SK-N-SH (cell line): ENCODE data around the gene TMEM97. TPM values are rescaled to one million over a fixed set of nuclear protein-coding genes. Genes with fewer than 3 reads are reported as not detected.

Experiments
- CTCF ChIA-PET: fragments of 300-600, 350-600 bp; formaldehyde crosslinking; extraction: SDS; loops from one replicate; lab custom pipeline; 2021; lab: Yijun Ruan, JAX
- POLR2A ChIA-PET: fragments of 350-600 bp; sonication (Branson Sonifier 250); formaldehyde crosslinking; extraction: SDS; loops from one replicate; lab custom pipeline; 2020; ENCODE audit warnings: antibody characterized with exemption, inconsistent platforms; lab: Yijun Ruan, JAX
- DNase-seq: peaks from one replicate; pipeline ENCODE4 v3.0.0; 2012
- H2AFZ ChIP-seq: fragments of 200-600 bp; sonication (generic); 2 replicates; pipeline ENCODE4 v1.8.1; 2016; ENCODE audit warnings: antibody characterized with exemption, mild to moderate bottlenecking, low read depth
- H3F3A ChIP-seq: fragments of 200-600 bp; sonication (generic); replicated peaks from 2 replicates; pipeline ENCODE3; 2016; ENCODE audit warnings: antibody characterized with exemption, mild to moderate bottlenecking; ENCODE audit not compliant: insufficient read depth
- H3K27ac ChIP-seq, 2 experiments: fragments of 200-500 bp in 1 of 2; fragments of 200-600 bp in 1 of 2; sonication (Bioruptor generic) in 1 of 2; sonication (generic), shearing (Covaris generic) in 1 of 2; 2 replicates each; pipeline versions ENCODE4 v1.5.1 to v1.6.1; 2014 to 2016; ENCODE audit warnings: low read depth in 2 of 2, inconsistent platforms in 1 of 2, low read length in 1 of 2, mild to moderate bottlenecking in 1 of 2, mixed read lengths in 1 of 2
- H3K27me3 ChIP-seq: fragments of 200-600 bp; sonication (generic), shearing (Covaris generic); 2 replicates; pipeline ENCODE4 v1.6.1; 2016; ENCODE audit warnings: mixed run types; ENCODE audit not compliant: insufficient read depth
- H3K36me3 ChIP-seq, 2 experiments: fragments of 200-500 bp in 1 of 2; fragments of 200-600 bp in 1 of 2; sonication (Bioruptor generic) in 1 of 2; sonication (generic) in 1 of 2; replicated peaks in 1 of 2; 2 replicates each; pipeline versions ENCODE3 to v1.5.1; 2014 to 2016; ENCODE audit warnings: low read length in 1 of 2, mild to moderate bottlenecking in 1 of 2; ENCODE audit not compliant: insufficient read depth in 2 of 2, control insufficient read depth in 1 of 2
- H3K4me1 ChIP-seq, 2 experiments: fragments of 200-500 bp in 1 of 2; fragments of 200-600 bp in 1 of 2; sonication (Bioruptor generic) in 1 of 2; sonication (generic), shearing (Covaris generic) in 1 of 2; 2 replicates each; pipeline versions ENCODE4 v1.5.1 to v1.6.1; 2014 to 2016; ENCODE audit warnings: low read depth in 1 of 2, low read length in 1 of 2, mixed run types in 1 of 2; ENCODE audit not compliant: insufficient read depth in 2 of 2, control insufficient read depth in 1 of 2
- H3K4me2 ChIP-seq: fragments of 200-600 bp; sonication (generic), shearing (Covaris generic); 2 replicates; pipeline ENCODE4 v1.6.1; 2017; ENCODE audit warnings: mixed run types
- H3K4me3 ChIP-seq, 2 experiments: fragments of 200-500 bp in 1 of 2; fragments of 200-600 bp in 1 of 2; sonication (Bioruptor generic) in 1 of 2; sonication (generic), shearing (Covaris generic) in 1 of 2; 2 replicates each; pipeline versions ENCODE4 v1.5.1 to v1.8.1; 2014 to 2016; ENCODE audit warnings: low read depth in 2 of 2, inconsistent platforms in 1 of 2, low read length in 1 of 2, mild to moderate bottlenecking in 1 of 2, mixed read lengths in 1 of 2, moderate library complexity in 1 of 2
- H3K79me2 ChIP-seq: fragments of 200-600 bp; sonication (generic); 2 replicates; pipeline ENCODE4 v1.8.1; 2017; ENCODE audit warnings: mild to moderate bottlenecking; ENCODE audit not compliant: insufficient read depth
- H3K9ac ChIP-seq: fragments of 200-600 bp; sonication (generic); 2 replicates; pipeline ENCODE4 v1.6.1; 2017; ENCODE audit warnings: mixed run types
- H3K9me2 ChIP-seq: fragments of 200-600 bp; sonication (generic); 2 replicates; pipeline ENCODE4 v1.6.1; 2017; ENCODE audit warnings: mixed run types
- H3K9me3 ChIP-seq: fragments of 200-600 bp; sonication (generic); 2 replicates; pipeline ENCODE4 v1.6.1; 2017; ENCODE audit warnings: mixed run types, mild to moderate bottlenecking, moderate library complexity
- H4K20me1 ChIP-seq: fragments of 200-600 bp; sonication (generic); 2 replicates; pipeline ENCODE4 v1.6.1; 2017; ENCODE audit warnings: mild to moderate bottlenecking, mixed run types; ENCODE audit not compliant: insufficient read depth
- CTCF ChIP-seq: fragments of 200-600 bp; sonication (generic); IDR thresholded peaks from 2 replicates; pipeline ENCODE4 v1.6.1; 2017; ENCODE audit warnings: antibody characterized with exemption, mild to moderate bottlenecking, moderate library complexity
- FOSL2 ChIP-seq: IDR thresholded peaks from 2 replicates; pipeline ENCODE4 v1.4.0; 2012; ENCODE audit warnings: low read depth, mild to moderate bottlenecking, moderate library complexity, borderline replicate concordance
- FOXM1 ChIP-seq: IDR thresholded peaks from 2 replicates; pipeline ENCODE4 v1.4.0; 2012; ENCODE audit warnings: low read depth, mild to moderate bottlenecking
- GABPA ChIP-seq: IDR thresholded peaks from 2 replicates; pipeline ENCODE4 v1.4.0; 2012; ENCODE audit warnings: low read depth, mild to moderate bottlenecking
- NFIC ChIP-seq: IDR thresholded peaks from 2 replicates; pipeline ENCODE4 v1.4.0; 2012; ENCODE audit warnings: borderline replicate concordance
- PBX3 ChIP-seq: IDR thresholded peaks from 2 replicates; pipeline ENCODE4; 2012
- RAD21 ChIP-seq: IDR thresholded peaks from 2 replicates; pipeline ENCODE4 v1.6.1; 2012; ENCODE audit warnings: mild to moderate bottlenecking, low read length
- REST ChIP-seq: IDR thresholded peaks from 2 replicates; pipeline ENCODE4 v1.6.1; 2012; ENCODE audit warnings: mild to moderate bottlenecking, low read depth, low read length, moderate library complexity
- RXRA ChIP-seq: IDR thresholded peaks from 2 replicates; pipeline ENCODE4 v1.4.0; 2012; ENCODE audit warnings: low read depth, mild to moderate bottlenecking, borderline replicate concordance
- SMC3 ChIP-seq: IDR thresholded peaks from 2 replicates; pipeline ENCODE4 v1.6.1; 2012; ENCODE audit warnings: low read depth, low read length, improper control_type of control experiment
- TAF1 ChIP-seq: IDR thresholded peaks from 2 replicates; pipeline ENCODE4 v1.6.1; 2012; ENCODE audit warnings: low read depth, mild to moderate bottlenecking, low read length, moderate library complexity, borderline replicate concordance
- TCF12 ChIP-seq: IDR thresholded peaks from 2 replicates; pipeline ENCODE4 v1.4.0; 2012
- TEAD4 ChIP-seq: IDR thresholded peaks from 2 replicates; pipeline ENCODE4 v1.4.0; 2012; ENCODE audit warnings: mild to moderate bottlenecking, borderline replicate concordance; ENCODE audit not compliant: insufficient read depth
- WGBS: methylation state at CpG from one replicate; pipeline ENCODE4 v1.1.6; 2017; ENCODE audit warnings: low lambda C conversion rate; 5-methylcytosine and 5-hydroxymethylcytosine counted together
- polyA plus RNA-seq, 3 experiments: library from polyadenylated mRNA; depleted of rRNA; stranded (reverse); fragments of >200 nt; gene quantifications; 2 replicates each; pipeline ENCODE4 v1.2.3, GENCODE V29; 2012
- TF ChIP-seq, protein P1 (sequence below): IDR thresholded peaks from 2 replicates; pipeline ENCODE4 v1.4.0; 2012; ENCODE audit warnings: low read depth, borderline replicate concordance
- TF ChIP-seq, protein P2 (sequence below): IDR thresholded peaks from 2 replicates; pipeline ENCODE4 v1.4.0; 2012; ENCODE audit warnings: low read depth, borderline replicate concordance
- TF ChIP-seq, protein P3 (sequence below): fragments of 150-350 bp; IDR thresholded peaks from 2 replicates; pipeline ENCODE4 v1.6.1; 2017; ENCODE audit warnings: antibody characterized with exemption, low read length, low read depth, borderline replicate concordance

The TMEM97 gene
- polyA plus RNA-seq, 1 of the 3 experiments (the other 2 are of a cell fraction) = 8.6 TPM

GRCh38 chr17:28346199-28346580 lies 27.2 kb downstream of the TMEM97 start:
- H3K9me3 ChIP-seq = no peaks in the 10 kb centered on the region
- H3K4me3 ChIP-seq = no peak overlapping the region
- POLR2A ChIA-PET = interaction anchor here (0.9 to 2.3 kb wide), 2 partner anchors 10 to 11 kb away, joined by 3 to 14 read pairs; partner anchors contain the start of genes IFT20, POLDIP2 and TNFAIP1
- 98% methylated on average over 2 of the region's 2 CpGs for WGBS
- no peak for DNase-seq
- H3K79me2 ChIP-seq = peaks cover 8% of the 10 kb centered on the region; the same call in 1 of the 2 replicates
- H3K4me2 ChIP-seq = peak overlapping the region; percentile 53
- H3K9me2 ChIP-seq = no peaks in the 10 kb centered on the region
- TF ChIP-seq TEAD4 (no peak), TAF1 (no peak), GABPA (no peak), NFIC (no peak), PBX3 (no peak), CTCF (no peak), FOSL2 (no peak), TCF12 (no peak), RXRA (no peak), SMC3 (no peak), REST (no peak), RAD21 (no peak), FOXM1 (no peak)
- TF ChIP-seq, protein P1, sequence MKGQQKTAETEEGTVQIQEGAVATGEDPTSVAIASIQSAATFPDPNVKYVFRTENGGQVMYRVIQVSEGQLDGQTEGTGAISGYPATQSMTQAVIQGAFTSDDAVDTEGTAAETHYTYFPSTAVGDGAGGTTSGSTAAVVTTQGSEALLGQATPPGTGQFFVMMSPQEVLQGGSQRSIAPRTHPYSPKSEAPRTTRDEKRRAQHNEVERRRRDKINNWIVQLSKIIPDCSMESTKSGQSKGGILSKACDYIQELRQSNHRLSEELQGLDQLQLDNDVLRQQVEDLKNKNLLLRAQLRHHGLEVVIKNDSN = no peak
- TF ChIP-seq, protein P2, sequence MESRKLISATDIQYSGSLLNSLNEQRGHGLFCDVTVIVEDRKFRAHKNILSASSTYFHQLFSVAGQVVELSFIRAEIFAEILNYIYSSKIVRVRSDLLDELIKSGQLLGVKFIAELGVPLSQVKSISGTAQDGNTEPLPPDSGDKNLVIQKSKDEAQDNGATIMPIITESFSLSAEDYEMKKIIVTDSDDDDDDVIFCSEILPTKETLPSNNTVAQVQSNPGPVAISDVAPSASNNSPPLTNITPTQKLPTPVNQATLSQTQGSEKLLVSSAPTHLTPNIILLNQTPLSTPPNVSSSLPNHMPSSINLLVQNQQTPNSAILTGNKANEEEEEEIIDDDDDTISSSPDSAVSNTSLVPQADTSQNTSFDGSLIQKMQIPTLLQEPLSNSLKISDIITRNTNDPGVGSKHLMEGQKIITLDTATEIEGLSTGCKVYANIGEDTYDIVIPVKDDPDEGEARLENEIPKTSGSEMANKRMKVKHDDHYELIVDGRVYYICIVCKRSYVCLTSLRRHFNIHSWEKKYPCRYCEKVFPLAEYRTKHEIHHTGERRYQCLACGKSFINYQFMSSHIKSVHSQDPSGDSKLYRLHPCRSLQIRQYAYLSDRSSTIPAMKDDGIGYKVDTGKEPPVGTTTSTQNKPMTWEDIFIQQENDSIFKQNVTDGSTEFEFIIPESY = no peak
- TF ChIP-seq, protein P3, sequence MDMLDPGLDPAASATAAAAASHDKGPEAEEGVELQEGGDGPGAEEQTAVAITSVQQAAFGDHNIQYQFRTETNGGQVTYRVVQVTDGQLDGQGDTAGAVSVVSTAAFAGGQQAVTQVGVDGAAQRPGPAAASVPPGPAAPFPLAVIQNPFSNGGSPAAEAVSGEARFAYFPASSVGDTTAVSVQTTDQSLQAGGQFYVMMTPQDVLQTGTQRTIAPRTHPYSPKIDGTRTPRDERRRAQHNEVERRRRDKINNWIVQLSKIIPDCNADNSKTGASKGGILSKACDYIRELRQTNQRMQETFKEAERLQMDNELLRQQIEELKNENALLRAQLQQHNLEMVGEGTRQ = no peak
- H4K20me1 ChIP-seq = no peaks in the 10 kb centered on the region
- peaks cover 43% of the 10 kb centered on the region for H3F3A ChIP-seq
- CTCF ChIA-PET = interaction anchor here (0.8 to 2.0 kb wide), 5 partner anchors 9 to 118 kb away, joined by 3 to 8 read pairs (median 3); partner anchors contain the start of genes IFT20, POLDIP2 and TNFAIP1
- no peak overlapping the region for H2AFZ ChIP-seq
- H3K9ac ChIP-seq = peak overlapping the region; percentile 5; the same call in 1 of the 2 replicates
- H3K4me1 ChIP-seq = peaks cover 9 to 23% of the 10 kb centered on the region in 2 experiments
- no peaks in the 10 kb centered on the region for H3K27me3 ChIP-seq
- peaks cover 60 to 82% of the 10 kb centered on the region in 2 experiments for H3K36me3 ChIP-seq
- H3K27ac ChIP-seq = peak overlapping the region; percentile 80 to 83
